ENCODE measurements around the gene CERK. TPM values are rescaled to one million over a fixed set of nuclear protein-coding genes. Genes with fewer than 3 reads are reported as not detected.

The CERK gene
- total and polyA plus RNA-seq, 7 donors: 23.9 to 45.5 (median 28.2) TPM

Other genes with a start within 250 kb of the CERK start
- gene CELSR1, start 200.6 kb downstream of the CERK start, total RNA-seq: 1 to 10 TPM in 2 of 4 donors, under 1 TPM in 2; 0.81 to 2.5 (median 1.5) TPM
- 1 to 10 TPM in 1 of 3 donors, under 1 TPM in 2; 0.23 to 5.0 (median 0.60) TPM for gene CELSR1, start 200.6 kb downstream of the CERK start, polyA plus RNA-seq
- 10 to 100 TPM; 11.6 to 46.2 (median 18.4) TPM for gene GRAMD4, start 117.9 kb downstream of the CERK start, total RNA-seq
- gene GRAMD4, start 117.9 kb downstream of the CERK start, polyA plus RNA-seq: 10 to 100 TPM; 22.8 to 57.2 (median 28.9) TPM
- 10 to 100 TPM; 13.6 to 14.3 (median 13.8) TPM for gene TBC1D22A, start 24.4 kb upstream of the CERK start, total RNA-seq
- gene TBC1D22A, start 24.4 kb upstream of the CERK start, polyA plus RNA-seq: 10 to 100 TPM; 19.2 to 34.6 (median 19.4) TPM